Natural killer cell (primary cell): ENCODE data around the gene MBD5. TPM values are rescaled to one million over a fixed set of nuclear protein-coding genes. Genes with fewer than 3 reads are reported as not detected.
"Not testable (repeated sequence)": the region's sequence is repeated elsewhere in the genome, so short reads cannot be mapped to it uniquely, and the experiment has no call there.

Experiments used
- ATAC-seq, 3 donors: fragments of 150-1000 bp in 2 of 3; fragments of 200-7000 bp in 1 of 3; cut with Tn5 transposase; 1 replicate in 1 of 3; 2 replicates in 2 of 3; pipeline ENCODE4 v1.10.0; 2021; ENCODE audit warnings: mild to moderate bottlenecking in 2 of 3, moderate library complexity in 2 of 3
- DNase-seq, 2 donors: peaks; one replicate each; pipeline versions ENCODE4 v3.0.0 to v3.0.0-alpha.2; 2013 to 2021; ENCODE audit warnings: mixed read lengths in 1 of 2
- H3K27ac ChIP-seq: one replicate; pipeline ENCODE4 v1.5.1; 2013; ENCODE audit warnings: mild to moderate bottlenecking, low read length
- H3K27me3 ChIP-seq: one replicate; pipeline ENCODE4 v1.6.1; 2013; ENCODE audit warnings: low read length; ENCODE audit not compliant: control insufficient read depth, insufficient read depth
- H3K36me3 ChIP-seq: one replicate; pipeline ENCODE4 v1.6.1; 2013; ENCODE audit warnings: low read length; ENCODE audit not compliant: control insufficient read depth, insufficient read depth
- H3K4me1 ChIP-seq: one replicate; pipeline ENCODE4 v1.6.1; 2013; ENCODE audit warnings: low read length; ENCODE audit not compliant: control insufficient read depth, insufficient read depth
- H3K4me3 ChIP-seq: one replicate; pipeline ENCODE4 v1.5.1; 2013; ENCODE audit warnings: low read length
- H3K9me3 ChIP-seq: one replicate; pipeline ENCODE4 v1.6.1; 2013; ENCODE audit warnings: low read length; ENCODE audit not compliant: control insufficient read depth, insufficient read depth
- H3K27ac Mint-ChIP-seq, 2 donors: one replicate each; pipeline ENCODE4 v1.8.0; 2022; ENCODE audit warnings: mild to moderate bottlenecking in 2 of 2, mixed read lengths in 2 of 2, moderate library complexity in 1 of 2
- H3K27me3 Mint-ChIP-seq, 2 donors: one replicate each; pipeline ENCODE4 v1.8.0; 2022; ENCODE audit warnings: low read depth in 2 of 2, mixed read lengths in 2 of 2
- H3K36me3 Mint-ChIP-seq: one replicate; pipeline ENCODE4 v1.8.0; 2022; ENCODE audit warnings: mixed read lengths
- H3K4me1 Mint-ChIP-seq, 2 donors: one replicate each; pipeline ENCODE4 v1.8.0; 2022; ENCODE audit warnings: mixed read lengths in 2 of 2
- H3K4me3 Mint-ChIP-seq: one replicate; pipeline ENCODE4 v1.8.0; 2022; ENCODE audit warnings: mild to moderate bottlenecking, moderate library complexity, mixed read lengths
- H3K9me3 Mint-ChIP-seq, 2 donors: one replicate each; pipeline ENCODE4 v1.8.0; 2022; ENCODE audit warnings: mixed read lengths in 2 of 2
- WGBS: methylation state at CpG from one replicate; pipeline ENCODE4 v1.1.7; 2013; ENCODE audit warnings: missing lambda C conversion rate; ENCODE audit not compliant: insufficient coverage; 5-methylcytosine and 5-hydroxymethylcytosine counted together
- intact Hi-C: fragments of 100-400 bp; cut with micrococcal nuclease; formaldehyde crosslinking; loops from one replicate; pipeline ENCODE4 v1.14.2; 2022
- total RNA-seq, 4 donors: library from RNA; stranded (reverse); fragments of 120-200 nt in 1 of 4; gene quantifications; one replicate each; pipeline versions ENCODE4 v1.2.3 to v1.2.4, GENCODE V29; 2013 to 2022
- TF ChIP-seq, protein P1 (sequence below): fragments of 200-600 bp; IDR thresholded peaks from one replicate; pipeline ENCODE4 v1.8.0; 2022; ENCODE audit warnings: antibody characterized with exemption

The MBD5 gene
- total RNA-seq, 3 donors from 2014 or later (not counting 1 experiment from before 2014, with no cell fraction given), result 83.8 to 96.3 (median 89.7) TPM

DNA sequence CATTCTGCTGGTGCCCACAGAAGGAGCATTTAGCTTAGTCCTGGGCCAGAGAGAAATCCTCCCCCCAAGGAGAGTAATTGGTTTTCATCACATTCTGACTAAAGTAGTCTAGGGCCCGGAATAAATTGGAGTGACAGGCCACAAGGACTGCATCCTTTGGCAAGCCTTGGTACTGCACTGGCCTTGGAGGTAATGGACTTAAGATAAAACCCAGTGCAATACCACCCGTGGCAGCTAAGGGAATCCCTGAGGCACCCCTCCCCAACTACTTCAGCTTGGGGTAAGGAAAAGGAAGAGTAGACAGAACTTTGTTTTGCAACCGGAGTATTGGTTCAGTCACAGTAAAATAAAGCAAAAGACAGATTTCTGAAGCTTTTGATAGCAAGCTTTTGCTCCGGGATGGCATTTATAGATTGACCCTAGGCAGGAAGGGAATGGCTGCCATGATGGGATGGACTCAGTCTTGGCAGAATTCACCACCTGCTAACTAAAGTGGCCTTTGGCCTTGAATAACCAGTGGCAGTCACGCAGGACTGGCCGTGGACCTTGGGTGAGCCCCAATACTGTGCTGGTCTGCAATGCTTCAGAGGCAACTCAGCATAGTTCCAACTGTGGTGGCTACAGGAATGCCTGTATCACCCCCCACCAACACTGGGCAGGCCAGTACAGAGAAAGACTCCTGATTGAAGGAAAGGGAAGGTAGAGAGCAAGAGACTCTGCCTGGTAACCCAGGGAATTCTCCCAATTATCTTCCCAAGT lies 14.5 kb upstream of the MBD5 start:
- peaks cover 21% of the 10 kb centered on the region for H3K36me3 Mint-ChIP-seq
- no peak for ATAC-seq
- no peak overlapping the region for H3K27ac ChIP-seq

DNA sequence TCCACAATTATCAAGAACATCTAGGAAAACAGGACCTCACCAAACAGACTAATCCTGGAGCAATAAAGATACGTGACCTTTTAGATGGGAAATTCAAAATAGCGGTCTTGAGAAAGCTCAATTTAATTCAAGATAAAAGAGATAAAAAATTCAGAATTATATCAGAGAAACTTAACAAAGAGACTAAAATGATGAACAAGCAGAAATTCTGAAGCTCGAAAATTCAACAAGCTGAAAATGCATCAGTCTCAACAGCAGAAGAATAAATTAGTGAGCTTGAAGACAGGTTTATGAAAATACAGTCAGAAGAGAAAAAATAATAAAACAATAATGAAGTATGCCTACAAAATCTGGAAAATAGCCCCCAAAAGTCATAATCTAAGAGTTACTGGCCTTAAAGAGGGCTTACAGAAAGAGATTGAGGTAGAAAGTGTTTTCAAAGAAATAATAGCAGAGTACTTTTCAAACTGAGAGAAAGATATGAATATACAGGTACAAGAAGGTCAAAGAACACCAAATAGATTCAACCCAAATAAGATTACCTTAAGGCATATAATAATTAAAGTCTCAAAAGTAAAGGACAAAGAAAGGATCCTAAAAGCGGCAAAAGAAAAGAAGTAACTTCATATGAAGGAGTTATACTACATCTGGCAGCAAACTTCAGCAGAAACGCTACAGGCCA lies 13.5 kb upstream of the MBD5 start:
- TF ChIP-seq, protein P1, sequence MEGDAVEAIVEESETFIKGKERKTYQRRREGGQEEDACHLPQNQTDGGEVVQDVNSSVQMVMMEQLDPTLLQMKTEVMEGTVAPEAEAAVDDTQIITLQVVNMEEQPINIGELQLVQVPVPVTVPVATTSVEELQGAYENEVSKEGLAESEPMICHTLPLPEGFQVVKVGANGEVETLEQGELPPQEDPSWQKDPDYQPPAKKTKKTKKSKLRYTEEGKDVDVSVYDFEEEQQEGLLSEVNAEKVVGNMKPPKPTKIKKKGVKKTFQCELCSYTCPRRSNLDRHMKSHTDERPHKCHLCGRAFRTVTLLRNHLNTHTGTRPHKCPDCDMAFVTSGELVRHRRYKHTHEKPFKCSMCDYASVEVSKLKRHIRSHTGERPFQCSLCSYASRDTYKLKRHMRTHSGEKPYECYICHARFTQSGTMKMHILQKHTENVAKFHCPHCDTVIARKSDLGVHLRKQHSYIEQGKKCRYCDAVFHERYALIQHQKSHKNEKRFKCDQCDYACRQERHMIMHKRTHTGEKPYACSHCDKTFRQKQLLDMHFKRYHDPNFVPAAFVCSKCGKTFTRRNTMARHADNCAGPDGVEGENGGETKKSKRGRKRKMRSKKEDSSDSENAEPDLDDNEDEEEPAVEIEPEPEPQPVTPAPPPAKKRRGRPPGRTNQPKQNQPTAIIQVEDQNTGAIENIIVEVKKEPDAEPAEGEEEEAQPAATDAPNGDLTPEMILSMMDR, result no peak
- peaks cover 55 to 82% of the 10 kb centered on the region in 2 donors for H3K4me1 Mint-ChIP-seq
- no peaks in the 10 kb centered on the region for H3K27me3 ChIP-seq
- H3K36me3 ChIP-seq, result no peaks in the 10 kb centered on the region
- peaks cover 2 to 4% of the 10 kb centered on the region in 2 donors for H3K9me3 Mint-ChIP-seq
- H3K4me3 ChIP-seq, result no peak overlapping the region
- H3K36me3 Mint-ChIP-seq, result peaks cover 12% of the 10 kb centered on the region
- intact Hi-C loops, result no loop called here
- H3K9me3 ChIP-seq, result no peaks in the 10 kb centered on the region
- ATAC-seq, result no peak
- H3K4me3 Mint-ChIP-seq, result no peak overlapping the region
- no peak overlapping the region for H3K27ac Mint-ChIP-seq
- no peaks in the 10 kb centered on the region for H3K27me3 Mint-ChIP-seq
- WGBS, result 100% methylated on average over 3 of the region's 5 CpGs
- H3K27ac ChIP-seq, result no peak overlapping the region
- no peak for DNase-seq
- H3K4me1 ChIP-seq, result peaks cover 3% of the 10 kb centered on the region

More for the DNA sequence above, 14.5 kb upstream of the MBD5 start:
- 98% methylated on average over 5 of the region's 6 CpGs for WGBS
- Histone ChIP-seq H3K4me1 (peaks cover 3% of the 10 kb centered on the region), H3K36me3 (no peaks in the 10 kb centered on the region), H3K9me3 (no peaks in the 10 kb centered on the region), H3K4me3 (no peak overlapping the region), H3K27me3 (no peaks in the 10 kb centered on the region)
- Mint-ChIP-seq H3K4me3 (no peak overlapping the region), H3K27me3 (no peaks in the 10 kb centered on the region), H3K27ac (no peak overlapping the region), H3K9me3 (peaks cover 2 to 5% of the 10 kb centered on the region in 2 donors), H3K4me1 (peaks cover 57 to 82% of the 10 kb centered on the region in 2 donors)
- intact Hi-C loops, result no loop called here
- DNase-seq, result no peak
- TF ChIP-seq, protein P1, result no peak

DNA sequence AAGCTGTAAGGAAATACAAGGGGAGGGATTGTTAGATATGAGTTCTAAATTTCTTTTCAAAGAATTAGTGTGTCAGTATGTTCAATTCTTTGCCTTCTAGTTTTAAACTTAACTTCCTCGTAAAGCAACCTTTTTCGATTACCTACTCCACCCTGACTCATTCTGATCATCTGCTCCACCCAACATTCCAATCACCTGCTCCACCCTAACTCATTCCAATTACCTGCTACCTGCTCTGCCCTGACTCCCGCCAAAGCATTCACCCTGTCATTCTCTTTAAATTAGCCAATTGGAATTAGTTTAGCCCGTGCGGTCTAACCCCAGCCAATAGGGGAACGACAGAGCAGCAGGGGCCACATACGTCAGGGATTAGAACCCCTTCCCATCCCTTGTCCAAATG lies 12.5 kb upstream of the MBD5 start:
- H3K4me1 Mint-ChIP-seq, result peaks cover 54 to 74% of the 10 kb centered on the region in 2 donors
- not testable (repeated sequence) for ATAC-seq, H3K4me3 Mint-ChIP-seq

DNA sequence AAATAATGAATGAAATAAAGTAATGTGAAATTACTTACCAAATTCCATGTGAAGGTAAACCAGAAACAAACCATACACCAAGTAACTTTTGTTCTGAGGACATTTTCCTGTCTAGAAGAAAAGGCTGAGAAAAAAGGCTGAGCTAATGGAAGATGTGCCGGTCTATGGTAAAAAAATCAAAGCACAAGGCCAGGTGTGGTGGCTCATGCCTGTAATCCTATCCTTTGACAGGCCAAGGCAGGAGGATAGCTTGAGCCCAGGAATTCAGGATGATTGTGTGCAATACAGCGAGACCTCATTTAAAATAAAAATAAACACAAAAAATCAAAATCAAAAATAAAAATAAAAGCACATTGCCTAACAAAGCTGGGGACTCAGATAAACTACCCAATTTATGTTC lies 7.0 kb upstream of the MBD5 start:
- intact Hi-C loops, result no loop called here
- H3K4me3 ChIP-seq, result no peak overlapping the region
- no peaks in the 10 kb centered on the region for H3K36me3 ChIP-seq
- Mint-ChIP-seq H3K9me3 (no peaks in the 10 kb centered on the region), H3K27ac (no peak overlapping the region), H3K36me3 (no peaks in the 10 kb centered on the region), H3K27me3 (no peaks in the 10 kb centered on the region), H3K4me1 (peaks cover 41 to 54% of the 10 kb centered on the region in 2 donors), H3K4me3 (no peak overlapping the region)
- TF ChIP-seq, protein P1, result no peak
- no peak overlapping the region for H3K27ac ChIP-seq
- no peaks in the 10 kb centered on the region for H3K4me1 ChIP-seq
- ATAC-seq, result no peak
- DNase-seq, result no peak
- no peaks in the 10 kb centered on the region for H3K9me3 ChIP-seq
- WGBS, result 100% methylated on average over 2 of the region's 2 CpGs
- H3K27me3 ChIP-seq, result no peaks in the 10 kb centered on the region

More for the DNA sequence above, 12.5 kb upstream of the MBD5 start:
- H3K27me3 Mint-ChIP-seq, H3K27ac ChIP-seq, H3K36me3 Mint-ChIP-seq, H3K4me3 ChIP-seq, H3K36me3 ChIP-seq, H3K4me1 ChIP-seq, H3K9me3 ChIP-seq, DNase-seq, H3K27me3 ChIP-seq, H3K27ac Mint-ChIP-seq, H3K9me3 Mint-ChIP-seq, intact Hi-C loops: not testable (repeated sequence)
- 97% methylated on average over 7 of the region's 7 CpGs for WGBS
